ENCODE data around the gene EZR. TPM values are rescaled to one million over a fixed set of nuclear protein-coding genes. Genes with fewer than 3 reads are reported as not detected.
A peak's percentile ranks its signal among the peaks of the same experiment; 100 is the strongest.

EZR gene
- total and polyA plus RNA-seq, 2 of the 13 experiments (the other 11 are each of a cell fraction or from before 2014, with no cell fraction given): 34.7 to 60.3 TPM

GRCh38 chr6:158737710-158738615 lies 81.2 kb downstream of the EZR start:
- DNase-seq (ENCODE audit: low spot score) (no peak), ATAC-seq (peak; percentile 66), FAIRE-seq (peak; percentile 18)
- ChIA-PET CTCF (ENCODE audit: low intra/inter-chr PET ratio, low total read pairs) (no interaction called here), POLR2A (no interaction called here)
- H3K4me2 ChIP-seq (ENCODE audit: low read depth, low read length): no peak overlapping the region
- in situ Hi-C loops (cut with HindIII; ENCODE audit: extremely low pct_ligation_motif_present, low pct_unique_long_range_greater_than_20kb) (no loop called here), intact Hi-C loops (cut with micrococcal nuclease; ENCODE audit: unreplicated experiment) (no loop called here)
- WGBS (ENCODE audit: low lambda C conversion rate): 62% methylated on average over 12 of the region's 12 CpGs
- H3K4me3 ChIP-seq (replicated peaks in 1 of 3; ENCODE audit: insufficient read depth in 1 of 3, low read depth in 2 of 3, low read length in 3 of 3): no peak overlapping the region
- H3K79me2 ChIP-seq (ENCODE audit: insufficient read depth, low read length): no peaks in the 10 kb centered on the region
- H3K36me3 ChIP-seq (replicated peaks in 1 of 2; ENCODE audit: control insufficient read depth in 1 of 2, insufficient read depth in 2 of 2, low read length in 2 of 2): no peaks in the 10 kb centered on the region
- no TSS peak for BruUV-seq (replicated peaks)
- H3K27me3 ChIP-seq (ENCODE audit: control insufficient read depth in 1 of 2, insufficient read depth in 2 of 2, low read length in 2 of 2): peaks cover 2 to 11% of the 10 kb centered on the region in 2 experiments; a peak in 3 of 5 replicates
- TF ChIP-seq, protein P1, sequence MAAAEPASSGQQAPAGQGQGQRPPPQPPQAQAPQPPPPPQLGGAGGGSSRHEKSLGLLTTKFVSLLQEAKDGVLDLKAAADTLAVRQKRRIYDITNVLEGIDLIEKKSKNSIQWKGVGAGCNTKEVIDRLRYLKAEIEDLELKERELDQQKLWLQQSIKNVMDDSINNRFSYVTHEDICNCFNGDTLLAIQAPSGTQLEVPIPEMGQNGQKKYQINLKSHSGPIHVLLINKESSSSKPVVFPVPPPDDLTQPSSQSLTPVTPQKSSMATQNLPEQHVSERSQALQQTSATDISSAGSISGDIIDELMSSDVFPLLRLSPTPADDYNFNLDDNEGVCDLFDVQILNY (CRISPR knock-in tag; conservative IDR thresholded peaks at IDR 0.05): no peak
- no peak for TF ChIP-seq MIER2 (CRISPR knock-in tag; IDR thresholded peaks at IDR 0.05)
- TF ChIP-seq TBL1XR1 (IDR thresholded peaks at IDR 0.05; ENCODE audit: borderline replicate concordance, low read length, partially characterized antibody): no peak
- TF ChIP-seq MAFF (IDR thresholded peaks at IDR 0.05; ENCODE audit: low read depth, low read length): peak; percentile 54
- TF ChIP-seq ZNF792 (CRISPR knock-in tag; IDR thresholded peaks at IDR 0.05): no peak
- peak; percentile 78 for TF ChIP-seq CEBPB (IDR thresholded peaks at IDR 0.05; ENCODE audit: borderline replicate concordance, low read depth, low read length)
- TF ChIP-seq, protein P2, sequence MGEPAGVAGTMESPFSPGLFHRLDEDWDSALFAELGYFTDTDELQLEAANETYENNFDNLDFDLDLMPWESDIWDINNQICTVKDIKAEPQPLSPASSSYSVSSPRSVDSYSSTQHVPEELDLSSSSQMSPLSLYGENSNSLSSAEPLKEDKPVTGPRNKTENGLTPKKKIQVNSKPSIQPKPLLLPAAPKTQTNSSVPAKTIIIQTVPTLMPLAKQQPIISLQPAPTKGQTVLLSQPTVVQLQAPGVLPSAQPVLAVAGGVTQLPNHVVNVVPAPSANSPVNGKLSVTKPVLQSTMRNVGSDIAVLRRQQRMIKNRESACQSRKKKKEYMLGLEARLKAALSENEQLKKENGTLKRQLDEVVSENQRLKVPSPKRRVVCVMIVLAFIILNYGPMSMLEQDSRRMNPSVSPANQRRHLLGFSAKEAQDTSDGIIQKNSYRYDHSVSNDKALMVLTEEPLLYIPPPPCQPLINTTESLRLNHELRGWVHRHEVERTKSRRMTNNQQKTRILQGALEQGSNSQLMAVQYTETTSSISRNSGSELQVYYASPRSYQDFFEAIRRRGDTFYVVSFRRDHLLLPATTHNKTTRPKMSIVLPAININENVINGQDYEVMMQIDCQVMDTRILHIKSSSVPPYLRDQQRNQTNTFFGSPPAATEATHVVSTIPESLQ (CRISPR knock-in tag; conservative IDR thresholded peaks at IDR 0.05): no peak
- no peak for TF ChIP-seq ZNF235 (CRISPR knock-in tag; IDR thresholded peaks at IDR 0.05; ENCODE audit: borderline replicate concordance)
- no peak for TF ChIP-seq HIC2 (CRISPR knock-in tag; IDR thresholded peaks at IDR 0.05; ENCODE audit: low read depth)
- TF ChIP-seq ZNF337 (CRISPR knock-in tag; IDR thresholded peaks at IDR 0.05; ENCODE audit: borderline replicate concordance, low read depth): no peak
- no peak for TF ChIP-seq FOXM1 (CRISPR knock-in tag; IDR thresholded peaks at IDR 0.05)
- peak; percentile 73 for TF ChIP-seq FOSL2 (CRISPR knock-in tag; IDR thresholded peaks at IDR 0.05)
- peak; percentile 44 to 51; a peak in 2 of 4 replicates for TF ChIP-seq MAFK (conservative IDR thresholded peaks at IDR 0.05 in 1 of 2, IDR thresholded peaks at IDR 0.05 in 1 of 2; ENCODE audit: low read length in 2 of 2)
- TF ChIP-seq ZNF800 (CRISPR knock-in tag; IDR thresholded peaks at IDR 0.05): no peak
- no peak for TF ChIP-seq ETV6 (CRISPR knock-in tag; conservative IDR thresholded peaks at IDR 0.05)
- H4K20me1 ChIP-seq (ENCODE audit: insufficient read depth, low read length): no peaks in the 10 kb centered on the region
- H2AFZ ChIP-seq (ENCODE audit: low read length): no peak overlapping the region
- peaks cover 5% of the 10 kb centered on the region; the same call in 1 of the 2 replicates for H3K9me3 ChIP-seq (ENCODE audit: low read length)
- no peak overlapping the region for H3K9ac ChIP-seq (ENCODE audit: insufficient read depth, low read depth, low read length)
- no peak overlapping the region for H3K27ac ChIP-seq (ENCODE audit: extremely low read length, insufficient read depth, low read length)
- H3K4me1 ChIP-seq (ENCODE audit: insufficient read depth, low read length): no peaks in the 10 kb centered on the region
